B cell (primary cell): Measurements from ENCODE around the gene SIRT4. TPM values are rescaled to one million over a fixed set of nuclear protein-coding genes. Genes with fewer than 3 reads are reported as not detected.

Source experiments
- ATAC-seq: fragments of 200-7000 bp; cut with Tn5 transposase; one replicate; pipeline ENCODE4 v1.10.0; 2021; ENCODE audit warnings: low read depth, mild to moderate bottlenecking, moderate number of reproducible peaks, moderate library complexity
- CTCF ChIA-PET: fragments of 350-600 bp; sonication (Branson Sonifier 250); formaldehyde crosslinking; loops from one replicate; lab custom pipeline; 2021; ENCODE audit warnings: antibody characterized with exemption, inconsistent platforms; lab: Charles Lee
- POLR2A ChIA-PET: fragments of 350-600 bp; sonication (Branson Sonifier 250); formaldehyde crosslinking; loops from one replicate; lab custom pipeline; 2021; ENCODE audit warnings: antibody characterized with exemption; lab: Charles Lee
- DNase-seq: peaks from one replicate; pipeline ENCODE4 v3.0.0; 2013
- H2AFZ ChIP-seq: 2 replicates; pipeline ENCODE4 v1.6.1; 2012; ENCODE audit warnings: mild to moderate bottlenecking, low read depth, low read length; ENCODE audit not compliant: insufficient read depth, poor library complexity, severe bottlenecking
- H3K27ac ChIP-seq, 2 donors: 1 replicate in 1 of 2; 2 replicates in 1 of 2; pipeline ENCODE4 v1.5.1; 2012 to 2013; ENCODE audit warnings: low read length in 2 of 2, mild to moderate bottlenecking in 2 of 2, moderate library complexity in 1 of 2
- H3K27me3 ChIP-seq, 4 experiments: fragments of 200-600 bp in 1 of 4; sonication (generic) in 1 of 4; replicated peaks in 1 of 4; 1 replicate in 2 of 4; 2 replicates in 2 of 4; pipeline versions ENCODE4 v1.6.1 to v1.7.0; 2013 to 2016; ENCODE audit warnings: low read length in 3 of 4, mild to moderate bottlenecking in 2 of 4, mixed read lengths in 1 of 4, moderate library complexity in 1 of 4; ENCODE audit not compliant: insufficient read depth in 4 of 4, control insufficient read depth in 3 of 4; ENCODE audit errors: control extremely low read depth in 1 of 4
- H3K36me3 ChIP-seq, 2 experiments: replicated peaks in 1 of 2; 1 replicate in 1 of 2; 2 replicates in 1 of 2; pipeline versions ENCODE4 v1.6.1 to v1.7.1; 2013; ENCODE audit warnings: low read length in 1 of 2; ENCODE audit not compliant: insufficient read depth in 2 of 2, control insufficient read depth in 1 of 2; ENCODE audit errors: control extremely low read depth in 1 of 2, extremely low read depth in 1 of 2
- H3K4me1 ChIP-seq, 2 donors: fragments of 200-600 bp in 1 of 2; sonication (generic) in 1 of 2; 1 replicate in 1 of 2; 2 replicates in 1 of 2; pipeline versions ENCODE4 v1.5.1 to v1.6.1; 2013 to 2017; ENCODE audit warnings: low read length in 2 of 2; ENCODE audit not compliant: control insufficient read depth in 2 of 2, insufficient read depth in 2 of 2
- H3K4me2 ChIP-seq: replicated peaks from 2 replicates; pipeline ENCODE3; 2012; ENCODE audit warnings: mild to moderate bottlenecking, low read depth, low read length; ENCODE audit not compliant: poor library complexity, severe bottlenecking
- H3K4me3 ChIP-seq, 5 experiments: fragments of 200-600 bp in 1 of 5; sonication (generic) in 1 of 5; 1 replicate in 3 of 5; 2 replicates in 2 of 5; pipeline versions ENCODE4 v1.5.1 to v1.7.0; 2011 to 2016; ENCODE audit warnings: low read length in 4 of 5, mild to moderate bottlenecking in 4 of 5, low read depth in 2 of 5, control low read depth in 1 of 5, moderate library complexity in 1 of 5; ENCODE audit not compliant: insufficient read depth in 1 of 5; ENCODE audit errors: control extremely low read depth in 1 of 5, extremely low read depth in 1 of 5
- H3K79me2 ChIP-seq: fragments of 200-600 bp; sonication (generic); one replicate; pipeline ENCODE4 v1.6.0; 2016; ENCODE audit warnings: low read length; ENCODE audit not compliant: control insufficient read depth, insufficient read depth
- H3K9ac ChIP-seq: fragments of 200-600 bp; sonication (generic); 2 replicates; pipeline ENCODE4 v1.6.1; 2017; ENCODE audit warnings: mild to moderate bottlenecking, low read length, moderate library complexity
- H3K9me3 ChIP-seq, 3 donors: one replicate each; pipeline versions ENCODE4 v1.6.1 to v1.7.1; 2013; ENCODE audit warnings: low read length in 2 of 3; ENCODE audit not compliant: control insufficient read depth in 2 of 3, insufficient read depth in 1 of 3; ENCODE audit errors: control extremely low read depth in 1 of 3
- H4K20me1 ChIP-seq: 2 replicates; pipeline ENCODE4 v1.6.0; 2012; ENCODE audit warnings: mild to moderate bottlenecking, low read length; ENCODE audit not compliant: insufficient read depth, control insufficient read depth, poor library complexity, severe bottlenecking
- H3K27ac Mint-ChIP-seq: one replicate; pipeline ENCODE4 v1.8.0; 2021; ENCODE audit warnings: mixed read lengths
- H3K27me3 Mint-ChIP-seq: one replicate; pipeline ENCODE4 v1.8.0; 2021; ENCODE audit warnings: mixed read lengths
- H3K4me1 Mint-ChIP-seq: one replicate; pipeline ENCODE4 v1.8.0; 2021; ENCODE audit warnings: mixed read lengths
- H3K4me3 Mint-ChIP-seq: one replicate; pipeline ENCODE4 v1.8.0; 2021; ENCODE audit warnings: mixed read lengths
- H3K9me3 Mint-ChIP-seq: one replicate; pipeline ENCODE4 v1.8.0; 2022; ENCODE audit warnings: mixed read lengths; ENCODE audit not compliant: insufficient read depth
- EZH2 ChIP-seq: IDR thresholded peaks from 2 replicates; pipeline ENCODE4 v1.6.1; 2012; ENCODE audit warnings: borderline replicate concordance, low read depth, mild to moderate bottlenecking, moderate library complexity, low read length; ENCODE audit not compliant: insufficient read depth, poor library complexity, severe bottlenecking
- WGBS: methylation state at CpG from one replicate; pipeline ENCODE4 v1.1.5; 2013; ENCODE audit warnings: missing lambda C conversion rate; ENCODE audit not compliant: insufficient coverage; 5-methylcytosine and 5-hydroxymethylcytosine counted together
- intact Hi-C: fragments of 100-400 bp; cut with micrococcal nuclease; formaldehyde crosslinking; loops from one replicate; pipeline ENCODE4 v1.10.0; 2022
- polyA plus RNA-seq: library from polyadenylated mRNA; depleted of rRNA; stranded (reverse); fragments of >200 nt; gene quantifications from 2 replicates; pipeline ENCODE4 v1.2.3, GENCODE V29; 2012
- total RNA-seq, 2 donors: library from RNA; stranded (reverse); fragments of 120-200 nt in 1 of 2; gene quantifications; 1 replicate in 1 of 2; 2 replicates in 1 of 2; pipeline versions ENCODE4 v1.2.3 to v1.2.4, GENCODE V29; 2013 to 2022
- TF ChIP-seq, protein P1 (sequence below): fragments of 200-600 bp; IDR thresholded peaks from one replicate; pipeline ENCODE4 v1.8.0; 2022; ENCODE audit warnings: antibody characterized with exemption, mild to moderate bottlenecking

SIRT4 gene
- total and polyA plus RNA-seq, 2 donors (not counting 1 experiment from before 2014, with no cell fraction given), result 1.5 to 4.8 TPM

DNA sequence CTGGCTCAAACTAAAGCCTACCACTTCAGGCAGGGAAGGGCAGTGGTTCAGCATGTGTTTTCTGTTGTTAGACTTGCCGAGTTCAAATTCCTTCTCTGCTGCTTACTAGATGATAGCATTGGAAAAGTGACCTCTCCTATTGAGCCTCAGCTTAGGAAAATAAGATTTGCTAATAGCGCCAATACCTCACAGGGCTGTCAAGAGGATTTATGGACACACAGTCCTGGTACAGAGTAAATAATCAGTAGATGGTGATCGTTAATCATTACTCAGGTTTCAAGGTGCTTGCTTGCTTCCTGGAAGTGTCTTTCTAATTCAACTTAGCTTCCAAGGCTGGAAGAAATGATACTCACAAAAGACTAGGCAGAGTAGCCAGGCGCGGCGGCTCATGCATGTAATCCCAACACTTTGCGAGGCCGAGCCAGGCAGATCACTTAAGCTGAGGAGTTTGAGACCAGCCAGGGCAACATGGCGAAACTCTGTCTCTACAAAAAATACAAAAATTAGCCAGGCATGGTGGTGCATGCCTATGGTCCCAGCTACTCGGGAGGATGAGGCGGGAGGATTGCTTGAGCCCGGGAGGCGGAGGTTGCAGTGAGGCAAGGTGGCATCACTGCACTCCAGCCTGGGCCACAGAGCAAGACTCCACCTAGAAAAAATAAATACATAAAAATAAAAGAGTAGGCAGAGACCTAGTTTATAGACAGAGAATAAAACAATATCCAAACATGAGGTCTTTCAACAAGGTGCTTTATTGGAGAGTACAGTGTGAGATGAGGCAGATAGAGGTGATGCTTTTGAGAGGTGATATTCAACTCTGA, 19.5 kb downstream of the SIRT4 start:
- TF ChIP-seq EZH2, result no peak
- TF ChIP-seq, protein P1, sequence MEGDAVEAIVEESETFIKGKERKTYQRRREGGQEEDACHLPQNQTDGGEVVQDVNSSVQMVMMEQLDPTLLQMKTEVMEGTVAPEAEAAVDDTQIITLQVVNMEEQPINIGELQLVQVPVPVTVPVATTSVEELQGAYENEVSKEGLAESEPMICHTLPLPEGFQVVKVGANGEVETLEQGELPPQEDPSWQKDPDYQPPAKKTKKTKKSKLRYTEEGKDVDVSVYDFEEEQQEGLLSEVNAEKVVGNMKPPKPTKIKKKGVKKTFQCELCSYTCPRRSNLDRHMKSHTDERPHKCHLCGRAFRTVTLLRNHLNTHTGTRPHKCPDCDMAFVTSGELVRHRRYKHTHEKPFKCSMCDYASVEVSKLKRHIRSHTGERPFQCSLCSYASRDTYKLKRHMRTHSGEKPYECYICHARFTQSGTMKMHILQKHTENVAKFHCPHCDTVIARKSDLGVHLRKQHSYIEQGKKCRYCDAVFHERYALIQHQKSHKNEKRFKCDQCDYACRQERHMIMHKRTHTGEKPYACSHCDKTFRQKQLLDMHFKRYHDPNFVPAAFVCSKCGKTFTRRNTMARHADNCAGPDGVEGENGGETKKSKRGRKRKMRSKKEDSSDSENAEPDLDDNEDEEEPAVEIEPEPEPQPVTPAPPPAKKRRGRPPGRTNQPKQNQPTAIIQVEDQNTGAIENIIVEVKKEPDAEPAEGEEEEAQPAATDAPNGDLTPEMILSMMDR, result no peak
- H3K27me3 Mint-ChIP-seq, result peaks cover 13% of the 10 kb centered on the region
- POLR2A ChIA-PET, result interaction anchor here (0.6 kb wide), 1 partner anchor 31 kb away, joined by 3 read pairs; no protein-coding TSS in a partner anchor
- 94% methylated on average over 8 of the region's 13 CpGs for WGBS
- H3K4me1 Mint-ChIP-seq, result peaks cover 20% of the 10 kb centered on the region
- no peak overlapping the region for H3K4me3 Mint-ChIP-seq
- Histone ChIP-seq H3K4me1 (peaks cover 10 to 22% of the 10 kb centered on the region in 2 donors), H3K27ac (no peak overlapping the region), H3K27me3 (peaks cover 0 to 6% (median 0%) of the 10 kb centered on the region in 4 experiments), H3K4me2 (no peak overlapping the region), H2AFZ (no peak overlapping the region), H3K9ac (no peak overlapping the region), H3K4me3 (no peak overlapping the region), H3K36me3 (no peaks in the 10 kb centered on the region), H4K20me1 (no peaks in the 10 kb centered on the region), H3K79me2 (no peaks in the 10 kb centered on the region), H3K9me3 (peaks cover 0 to 5% (median 0%) of the 10 kb centered on the region in 3 donors)
- ATAC-seq, result no peak
- DNase-seq, result no peak
- intact Hi-C loops, result no loop called here
- no peak overlapping the region for H3K27ac Mint-ChIP-seq
- peaks cover 2% of the 10 kb centered on the region for H3K9me3 Mint-ChIP-seq
- CTCF ChIA-PET, result interaction anchor here (1.3 kb wide), 1 partner anchor 20 kb away, joined by 4 read pairs; the partner anchor contains the start of gene SIRT4

DNA sequence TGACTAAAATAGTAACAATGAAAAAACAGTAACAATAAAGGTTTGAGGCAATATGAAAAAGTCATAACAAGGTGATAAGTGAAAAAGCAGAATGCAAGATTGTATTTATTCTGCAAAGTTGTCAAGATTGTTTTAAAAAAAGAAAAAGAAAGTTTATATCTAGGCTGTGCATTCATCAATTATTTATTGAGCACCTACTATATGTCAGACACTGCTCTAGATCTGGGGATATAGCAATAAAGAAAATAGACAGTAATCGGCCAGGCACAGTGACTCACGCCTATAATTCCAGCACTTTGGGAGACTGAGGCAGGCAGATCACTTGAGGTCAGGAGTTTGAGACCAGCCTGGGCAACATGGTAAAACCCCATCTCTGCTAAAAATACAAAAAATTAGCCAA, 21.7 kb downstream of the SIRT4 start:
- no peak overlapping the region for H3K9ac ChIP-seq
- Mint-ChIP-seq H3K9me3 (no peaks in the 10 kb centered on the region), H3K27ac (no peak overlapping the region), H3K4me3 (no peak overlapping the region), H3K27me3 (peaks cover 13% of the 10 kb centered on the region), H3K4me1 (peaks cover 7% of the 10 kb centered on the region)
- DNase-seq (no peak), ATAC-seq (no peak)
- H3K4me1 ChIP-seq, result peaks cover 0 to 9% of the 10 kb centered on the region in 2 donors
- 100% methylated on average over 1 of the region's 2 CpGs for WGBS
- no peaks in the 10 kb centered on the region for H3K79me2 ChIP-seq
- no peaks in the 10 kb centered on the region for H3K9me3 ChIP-seq
- peaks cover 0 to 6% (median 0%) of the 10 kb centered on the region in 4 experiments for H3K27me3 ChIP-seq
- H4K20me1 ChIP-seq, result no peaks in the 10 kb centered on the region
- intact Hi-C loops, result loop anchor here (2.0 kb wide), 1 partner anchor 107 kb away; no protein-coding TSS in a partner anchor
- POLR2A ChIA-PET, result no interaction called here
- H3K4me2 ChIP-seq, result no peak overlapping the region
- CTCF ChIA-PET, result interaction anchor here (0.7 to 1.8 kb wide), 2 partner anchors 20 to 96 kb away, joined by 3 to 7 read pairs; no protein-coding TSS in a partner anchor
- TF ChIP-seq, protein P1, result no peak
- no peak for TF ChIP-seq EZH2
- no peak overlapping the region for H2AFZ ChIP-seq
- H3K36me3 ChIP-seq, result no peaks in the 10 kb centered on the region
- no peak overlapping the region for H3K4me3 ChIP-seq
- no peak overlapping the region for H3K27ac ChIP-seq
